AG04449 (cell line): ENCODE measurements around the gene COL6A5.

Experiments
- CTCF ChIA-PET: fragments of 350-600 bp; formaldehyde crosslinking; extraction: SDS; loops from one replicate; lab custom pipeline; 2021; ENCODE audit warnings: antibody characterized with exemption; lab: Yijun Ruan, JAX
- POLR2A ChIA-PET: fragments of 400-600, 350-600 bp; formaldehyde crosslinking; extraction: SDS; loops from one replicate; lab custom pipeline; 2020; ENCODE audit warnings: antibody characterized with exemption, inconsistent platforms; lab: Yijun Ruan, JAX
- DNase-seq: peaks from one replicate; pipeline ENCODE4 v3.0.0-alpha.2; 2010; ENCODE audit warnings: low read depth, low spot score
- H3K4me3 ChIP-seq: 2 replicates; pipeline ENCODE4 v1.5.1; 2011; ENCODE audit warnings: low read depth, mild to moderate bottlenecking, control low read depth, low read length
- CTCF ChIP-seq: IDR thresholded peaks from one replicate; pipeline ENCODE4 v1.5.1; 2011; ENCODE audit warnings: mild to moderate bottlenecking, moderate library complexity, low read length, control low read depth, inconsistent platforms; ENCODE audit not compliant: insufficient read depth; ENCODE audit errors: missing control alignments

The COL6A5 gene

GRCh38 chr3:130515755-130516154 is 170.3 kb downstream of the COL6A5 start:
- H3K4me3 ChIP-seq = no peak overlapping the region
- TF ChIP-seq CTCF = no peak
- POLR2A ChIA-PET = no interaction called here
- CTCF ChIA-PET = no interaction called here
- DNase-seq = no peak

GRCh38 chr3:130516645-130517512 is 171.4 kb downstream of the COL6A5 start, which contains the start of gene COL6A6:
COL6A6 (plus strand) TSS chr3:130517177; CDS start chr3:130560365, 43,188 bp downstream.
- DNase-seq = no peak
- no peak for TF ChIP-seq CTCF
- ChIA-PET CTCF (no interaction called here), POLR2A (no interaction called here)
- no peak within 1 kb of the TSS for H3K4me3 ChIP-seq

- no peak for DNase-seq
- no peak for TF ChIP-seq CTCF
- POLR2A ChIA-PET = no interaction called here
Observed at GRCh38 chr3:130517602-130518001, 172.1 kb downstream of the COL6A5 start.

GRCh38 chr3:130519754-130520153 is 174.3 kb downstream of the COL6A5 start:
- no peak for DNase-seq
- CTCF ChIA-PET = no interaction called here
- TF ChIP-seq CTCF = no peak
- no peak overlapping the region for H3K4me3 ChIP-seq
- POLR2A ChIA-PET = no interaction called here

More at GRCh38 chr3:130517602-130518001, 172.1 kb downstream of the COL6A5 start:
- no peak overlapping the region for H3K4me3 ChIP-seq
- CTCF ChIA-PET = no interaction called here

GRCh38 chr3:130522399-130522798 is 176.9 kb downstream of the COL6A5 start:
- no peak for DNase-seq
- H3K4me3 ChIP-seq = no peak overlapping the region
- TF ChIP-seq CTCF = no peak
- ChIA-PET POLR2A (no interaction called here), CTCF (no interaction called here)

- no peak overlapping the region for H3K4me3 ChIP-seq
- CTCF ChIA-PET = no interaction called here
Observed at GRCh38 chr3:130527426-130527825, 182.0 kb downstream of the COL6A5 start.

More at GRCh38 chr3:130527426-130527825, 182.0 kb downstream of the COL6A5 start:
- no peak for DNase-seq
- TF ChIP-seq CTCF = no peak
- POLR2A ChIA-PET = interaction anchor here (0.7 kb wide), 1 partner anchor 1128 kb away, joined by 3 read pairs; no protein-coding TSS in a partner anchor
